CD4-positive, alpha-beta T cell treated with Interleukin-17A for 1 hour (primary cell): ENCODE data around the gene SLC16A13.
"Not testable (repeated sequence)": the region's sequence is repeated elsewhere in the genome, so short reads cannot be mapped to it uniquely, and the experiment has no call there.

Experiments
- DNase-seq: peaks from one replicate; pipeline ENCODE4 v3.0.0-alpha.2; 2020

SLC16A13 gene

GRCh38 chr17:7035591-7036368, at the start of gene SLC16A13:
SLC16A13 (plus strand) TSS chr17:7036015; CDS start chr17:7036383, 368 bp downstream.
- DNase-seq = peak; percentile 99

GRCh38 chr17:6986676-6987075, 49.1 kb upstream of the SLC16A13 start:
- no peak for DNase-seq

- DNase-seq = no peak
Measured at GRCh38 chr17:6989779-6990178, 46.0 kb upstream of the SLC16A13 start.

- DNase-seq = not testable (repeated sequence)
Measured at GRCh38 chr17:6993613-6994056, 42.2 kb upstream of the SLC16A13 start.

GRCh38 chr17:6994118-6994598, 41.7 kb upstream of the SLC16A13 start:
- no peak for DNase-seq

- no peak for DNase-seq
Measured at GRCh38 chr17:6994666-6995256, 41.1 kb upstream of the SLC16A13 start.

- DNase-seq = no peak
Measured at GRCh38 chr17:6995500-6996255, 40.1 kb upstream of the SLC16A13 start, which contains the start of gene ALOX12. ALOX12 (plus strand) TSS chr17:6996049; CDS start chr17:6996118, 69 bp downstream.

- DNase-seq = no peak
Measured at GRCh38 chr17:6996256-6997011, 39.4 kb upstream of the SLC16A13 start.

GRCh38 chr17:6997171-6997570, 38.6 kb upstream of the SLC16A13 start:
- DNase-seq = no peak

GRCh38 chr17:6998855-6999508, 36.8 kb upstream of the SLC16A13 start:
- no peak for DNase-seq

GRCh38 chr17:7001318-7001961, 34.4 kb upstream of the SLC16A13 start:
- DNase-seq = peak; percentile 61

GRCh38 chr17:7002288-7003047, 33.3 kb upstream of the SLC16A13 start:
- no peak for DNase-seq

- no peak for DNase-seq
Measured at GRCh38 chr17:7003745-7004144, 32.1 kb upstream of the SLC16A13 start.

- DNase-seq = peak; percentile 88
Measured at GRCh38 chr17:7004398-7005253, 31.2 kb upstream of the SLC16A13 start.

GRCh38 chr17:7005716-7006115, 30.1 kb upstream of the SLC16A13 start:
- DNase-seq = no peak

GRCh38 chr17:7007143-7007542, 28.7 kb upstream of the SLC16A13 start:
- no peak for DNase-seq

GRCh38 chr17:7010523-7010922, 25.3 kb upstream of the SLC16A13 start:
- DNase-seq = no peak

GRCh38 chr17:7011415-7011814, 24.4 kb upstream of the SLC16A13 start:
- no peak for DNase-seq

- DNase-seq = no peak
Measured at GRCh38 chr17:7011942-7012254, 23.9 kb upstream of the SLC16A13 start.
